HepG2 (cell line): ENCODE data around the gene GJE1. TPM values are rescaled to one million over a fixed set of nuclear protein-coding genes. Genes with fewer than 3 reads are reported as not detected.

Source experiments
- ATF5 ChIP-seq: sonication (generic); formaldehyde crosslinking; IDR thresholded peaks from 2 replicates; pipeline ENCODE4 v1.4.0; 2020; ENCODE audit warnings: mild to moderate bottlenecking, low read depth, missing genetic modification reagents
- BRCA1 ChIP-seq: sonication (generic); formaldehyde crosslinking; IDR thresholded peaks from 2 replicates; pipeline ENCODE4 v1.4.0; 2020; ENCODE audit warnings: missing genetic modification reagents
- IRF1 ChIP-seq: sonication (generic); formaldehyde crosslinking; IDR thresholded peaks from 2 replicates; pipeline ENCODE4 v1.4.0; 2020; ENCODE audit warnings: low read depth, mild to moderate bottlenecking, missing genetic modification reagents
- NKX3-1 ChIP-seq: sonication (generic); formaldehyde crosslinking; IDR thresholded peaks from 2 replicates; pipeline ENCODE4 v1.5.0; 2020; ENCODE audit warnings: missing genetic modification reagents
- PBX3 ChIP-seq: sonication (generic); formaldehyde crosslinking; IDR thresholded peaks from 2 replicates; pipeline ENCODE4 v1.8.1; 2023; ENCODE audit warnings: missing genetic modification reagents, inconsistent platforms, borderline replicate concordance
- POLR2AphosphoS2 ChIP-seq: IDR thresholded peaks from 2 replicates; pipeline ENCODE4 v1.6.1; 2011; ENCODE audit warnings: low read depth, low read length, improper control_type of control experiment
- PPARG ChIP-seq: conservative IDR thresholded peaks from 2 replicates; pipeline ENCODE4 v1.6.1; 2016; ENCODE audit warnings: missing biosample characterization, missing genetic modification reagents
- RFXAP ChIP-seq: sonication (generic); formaldehyde crosslinking; IDR thresholded peaks from 2 replicates; pipeline ENCODE4 v1.4.0; 2020; ENCODE audit warnings: missing genetic modification reagents, borderline replicate concordance
- SNRNP70 ChIP-seq: fragments of 200-400 bp; formaldehyde crosslinking; IDR thresholded peaks from 2 replicates; pipeline ENCODE4 v1.6.1; 2017; ENCODE audit warnings: mild to moderate bottlenecking, low read depth, low read length, moderate library complexity
- SSRP1 ChIP-seq: IDR thresholded peaks from 2 replicates; pipeline ENCODE4 v1.6.1; 2016; ENCODE audit warnings: control low read depth
- U2AF2 ChIP-seq: fragments of 200-400 bp; formaldehyde crosslinking; IDR thresholded peaks from 2 replicates; pipeline ENCODE4 v1.6.1; 2017; ENCODE audit warnings: low read depth, mild to moderate bottlenecking, low read length
- ZBTB14 ChIP-seq: sonication (generic); formaldehyde crosslinking; IDR thresholded peaks from 2 replicates; pipeline ENCODE4 v1.4.0; 2020; ENCODE audit warnings: missing genetic modification reagents
- ZBTB20 ChIP-seq: sonication (generic); formaldehyde crosslinking; IDR thresholded peaks from 2 replicates; pipeline ENCODE4 v1.8.1; 2023; ENCODE audit warnings: missing genetic modification reagents, low read depth, mild to moderate bottlenecking, borderline replicate concordance
- ZNF34 ChIP-seq: sonication (generic); formaldehyde crosslinking; IDR thresholded peaks from 2 replicates; pipeline ENCODE4 v1.4.0; 2020; ENCODE audit warnings: mild to moderate bottlenecking, missing genetic modification reagents, borderline replicate concordance
- ZNF431 ChIP-seq: sonication (generic); formaldehyde crosslinking; IDR thresholded peaks from 2 replicates; pipeline ENCODE4 v1.9.0; 2022; ENCODE audit warnings: missing genetic modification reagents, low read depth, mild to moderate bottlenecking, borderline replicate concordance
- ZNF609 ChIP-seq: sonication (generic); formaldehyde crosslinking; IDR thresholded peaks from 2 replicates; pipeline ENCODE4 v1.4.0; 2020; ENCODE audit warnings: mild to moderate bottlenecking, missing genetic modification reagents, borderline replicate concordance
- ZNF644 ChIP-seq: IDR thresholded peaks from 2 replicates; pipeline ENCODE4 v1.6.1; 2016; ENCODE audit warnings: low read depth
- ZNF678 ChIP-seq: sonication (generic); formaldehyde crosslinking; IDR thresholded peaks from 2 replicates; pipeline ENCODE4 v1.4.0; 2020; ENCODE audit warnings: mild to moderate bottlenecking, missing genetic modification reagents
- ZNF746 ChIP-seq: sonication (generic); formaldehyde crosslinking; IDR thresholded peaks from 2 replicates; pipeline ENCODE4 v1.8.0; 2022; ENCODE audit warnings: mild to moderate bottlenecking, missing genetic modification reagents
- ZNF776 ChIP-seq: sonication (generic); formaldehyde crosslinking; IDR thresholded peaks from 2 replicates; pipeline ENCODE4 v1.4.0; 2020; ENCODE audit warnings: mild to moderate bottlenecking, missing genetic modification reagents
- polyA plus RNA-seq, 8 experiments: library from polyadenylated mRNA; depleted of rRNA in 3 of 8; stranded (reverse) in 7 of 8; unstranded in 1 of 8; fragments of >200 nt; fragmentation: Illumina TruSeq in 4 of 8; extraction: Trizol in 4 of 8; gene quantifications; 2 replicates each; pipeline versions ENCODE4 v1.2.1 to v1.2.3, GENCODE V29; 2011 to 2016; ENCODE audit warnings: low read depth in 4 of 8, missing spikeins in 1 of 8, mixed read lengths in 1 of 8; ENCODE audit not compliant: insufficient read depth in 1 of 8
- total RNA-seq, 5 experiments: library from RNA; depleted of rRNA; stranded (reverse); fragments of >200 nt; fragmentation: Illumina TruSeq; extraction: Trizol; gene quantifications; 2 replicates each; pipeline ENCODE4 v1.2.3, GENCODE V29; 2016; ENCODE audit warnings: low read depth in 1 of 5

The GJE1 gene
- total and polyA plus RNA-seq, 2 of the 13 experiments (the other 11 are each of a cell fraction or from before 2014, with no cell fraction given): not detected

GRCh38 chr6:142146828-142147662, 14.3 kb downstream of the GJE1 start, which contains the start of the genes NMBR and VTA1 (continued):
- TF ChIP-seq ZNF609 (CRISPR knock-in tag) (peak; percentile 76), RFXAP (peak; percentile 94), ZNF431 (peak; percentile 94; the same call in 1 of the 2 replicates), U2AF2 (peak; percentile 82; the same call in 1 of the 2 replicates), ZBTB20 (CRISPR knock-in tag) (peak; percentile 89), ZBTB14 (CRISPR knock-in tag) (peak; percentile 94), ZNF746 (CRISPR knock-in tag) (peak; percentile 92; the same call in 1 of the 2 replicates), BRCA1 (CRISPR knock-in tag) (peak; percentile 53; the same call in 1 of the 2 replicates), NKX3-1 (CRISPR knock-in tag) (peak; percentile 78; the same call in 1 of the 2 replicates), ZNF776 (CRISPR knock-in tag) (no peak), ZNF644 (CRISPR knock-in tag) (peak; percentile 90), ZNF678 (peak; percentile 89), SSRP1 (CRISPR knock-in tag) (0 out of 2 replicates have a peak, but pooled peaks have one; percentile 58), ZNF34 (CRISPR knock-in tag) (no peak), SNRNP70 (no peak), ATF5 (no peak), IRF1 (CRISPR knock-in tag) (0 out of 2 replicates have a peak, but pooled peaks have one; percentile 73), POLR2AphosphoS2 (no peak), PPARG (CRISPR knock-in tag) (peak; percentile 78), PBX3 (CRISPR knock-in tag) (0 out of 2 replicates have a peak, but pooled peaks have one; percentile 29)
